RPMI8226 (cell line): ENCODE results near the gene PRSS56.
A peak's percentile ranks its signal among the peaks of the same experiment; 100 is the strongest.
"Not testable (repeated sequence)": the region's sequence is repeated elsewhere in the genome, so short reads cannot be mapped to it uniquely, and the experiment has no call there.

Experiments
- DNase-seq: peaks from one replicate; pipeline ENCODE4 v3.0.0-alpha.2; 2015

PRSS56 gene

GRCh38 chr2:232526372-232526941 is 6.3 kb downstream of the PRSS56 start:
- DNase-seq = no peak

GRCh38 chr2:232527905-232528470 is 7.8 kb downstream of the PRSS56 start:
- no peak for DNase-seq

- no peak for DNase-seq
Measured at GRCh38 chr2:232528746-232529460, 8.7 kb downstream of the PRSS56 start.

GRCh38 chr2:232529806-232530547 is 9.8 kb downstream of the PRSS56 start:
- DNase-seq = no peak

GRCh38 chr2:232530626-232531260 is 10.6 kb downstream of the PRSS56 start:
- DNase-seq = no peak

GRCh38 chr2:232532419-232532818 is 12.2 kb downstream of the PRSS56 start:
- peak; percentile 51 for DNase-seq

GRCh38 chr2:232532821-232533220 is 12.6 kb downstream of the PRSS56 start:
- not testable (repeated sequence) for DNase-seq

GRCh38 chr2:232533944-232534710 is 13.9 kb downstream of the PRSS56 start:
- DNase-seq = no peak

GRCh38 chr2:232534940-232535651 is 14.9 kb downstream of the PRSS56 start:
- no peak for DNase-seq

- no peak for DNase-seq
Measured at GRCh38 chr2:232535761-232536530, 15.8 kb downstream of the PRSS56 start.

GRCh38 chr2:232537079-232537478 is 16.9 kb downstream of the PRSS56 start:
- DNase-seq = peak; percentile 38

GRCh38 chr2:232537499-232537898 is 17.3 kb downstream of the PRSS56 start:
- no peak for DNase-seq

GRCh38 chr2:232538671-232539070 is 18.5 kb downstream of the PRSS56 start:
- DNase-seq = no peak

- DNase-seq = no peak
Measured at GRCh38 chr2:232539298-232540231, 19.4 kb downstream of the PRSS56 start, which contains the start of gene CHRNG. TSS of gene CHRNG (plus strand) at chr2:232539692. CDS start at chr2:232539748, 56 bp downstream.

GRCh38 chr2:232540441-232541041 is 20.4 kb downstream of the PRSS56 start:
- no peak for DNase-seq

GRCh38 chr2:232541195-232541960 is 21.2 kb downstream of the PRSS56 start:
- DNase-seq = no peak

- DNase-seq = no peak
Measured at GRCh38 chr2:232541961-232542714, 21.9 kb downstream of the PRSS56 start.
